Esophagus squamous epithelium (tissue), 4 donors: Measurements from ENCODE around the gene ABCB8.

Experiments used
- POLR2A ChIP-seq, 4 donors: fragments of 450-650 bp; IDR thresholded peaks; one replicate each; pipeline ENCODE4 v1.6.1; 2017; ENCODE audit warnings: antibody characterized with exemption in 4 of 4, mild to moderate bottlenecking in 4 of 4, moderate library complexity in 3 of 4
- TF ChIP-seq, protein P1 (sequence below), 6 experiments: fragments of 450-650 bp in 4 of 6; fragments of 200-600 bp in 2 of 6; sonication (generic) in 2 of 6; IDR thresholded peaks; one replicate each; pipeline ENCODE4 v1.5.1; 2016 to 2019; ENCODE audit warnings: antibody characterized with exemption in 6 of 6, mild to moderate bottlenecking in 4 of 6, moderate library complexity in 4 of 6

- TF ChIP-seq, protein P1, sequence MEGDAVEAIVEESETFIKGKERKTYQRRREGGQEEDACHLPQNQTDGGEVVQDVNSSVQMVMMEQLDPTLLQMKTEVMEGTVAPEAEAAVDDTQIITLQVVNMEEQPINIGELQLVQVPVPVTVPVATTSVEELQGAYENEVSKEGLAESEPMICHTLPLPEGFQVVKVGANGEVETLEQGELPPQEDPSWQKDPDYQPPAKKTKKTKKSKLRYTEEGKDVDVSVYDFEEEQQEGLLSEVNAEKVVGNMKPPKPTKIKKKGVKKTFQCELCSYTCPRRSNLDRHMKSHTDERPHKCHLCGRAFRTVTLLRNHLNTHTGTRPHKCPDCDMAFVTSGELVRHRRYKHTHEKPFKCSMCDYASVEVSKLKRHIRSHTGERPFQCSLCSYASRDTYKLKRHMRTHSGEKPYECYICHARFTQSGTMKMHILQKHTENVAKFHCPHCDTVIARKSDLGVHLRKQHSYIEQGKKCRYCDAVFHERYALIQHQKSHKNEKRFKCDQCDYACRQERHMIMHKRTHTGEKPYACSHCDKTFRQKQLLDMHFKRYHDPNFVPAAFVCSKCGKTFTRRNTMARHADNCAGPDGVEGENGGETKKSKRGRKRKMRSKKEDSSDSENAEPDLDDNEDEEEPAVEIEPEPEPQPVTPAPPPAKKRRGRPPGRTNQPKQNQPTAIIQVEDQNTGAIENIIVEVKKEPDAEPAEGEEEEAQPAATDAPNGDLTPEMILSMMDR (IDR thresholded peaks at IDR 0.05), result no peak
- no peak for TF ChIP-seq POLR2A (IDR thresholded peaks at IDR 0.05)
Measured at GRCh38 chr7:150990416-150991186, 37.6 kb upstream of the ABCB8 start, which contains the start of gene NOS3.
